Sigmoid colon (tissue), 7 donors: ENCODE data around the gene MAP1B. TPM values are rescaled to one million over a fixed set of nuclear protein-coding genes. Genes with fewer than 3 reads are reported as not detected.

Source experiments
- DNase-seq: peaks from one replicate; pipeline ENCODE4 v3.0.0-alpha.2; 2019
- H3K27ac ChIP-seq, 4 donors: fragments of 200-600 bp; sonication (generic); one replicate each; pipeline ENCODE4 v1.5.1; 2016 to 2019; ENCODE audit warnings: mild to moderate bottlenecking in 1 of 4
- H3K27me3 ChIP-seq, 3 donors: fragments of 200-600 bp; sonication (generic); one replicate each; pipeline ENCODE4 v1.5.1; 2019; ENCODE audit warnings: mild to moderate bottlenecking in 1 of 3
- H3K36me3 ChIP-seq, 4 donors: fragments of 200-600 bp; sonication (generic); one replicate each; pipeline ENCODE4 v1.5.1; 2016 to 2019
- H3K4me1 ChIP-seq, 4 donors: fragments of 200-600 bp; sonication (generic); one replicate each; pipeline ENCODE4 v1.5.1; 2017 to 2019
- H3K4me3 ChIP-seq, 4 donors: fragments of 200-600 bp; sonication (generic); one replicate each; pipeline ENCODE4 v1.5.1; 2017 to 2019; ENCODE audit warnings: mild to moderate bottlenecking in 2 of 4, moderate library complexity in 1 of 4
- H3K9me3 ChIP-seq, 4 donors: fragments of 200-600 bp in 3 of 4; sonication (generic) in 3 of 4; one replicate each; pipeline versions ENCODE4 v1.5.1 to v1.6.1; 2013 to 2019
- EP300 ChIP-seq, 4 donors: sonication (generic); formaldehyde crosslinking; IDR thresholded peaks; one replicate each; pipeline ENCODE4 v1.6.1; 2017; ENCODE audit warnings: antibody characterized with exemption in 4 of 4
- POLR2A ChIP-seq, 2 donors: fragments of 450-650 bp; IDR thresholded peaks; one replicate each; pipeline ENCODE4 v1.6.1; 2016; ENCODE audit warnings: antibody characterized with exemption in 2 of 2, mild to moderate bottlenecking in 2 of 2, moderate library complexity in 2 of 2
- POLR2AphosphoS5 ChIP-seq, 4 donors: sonication (generic); formaldehyde crosslinking; IDR thresholded peaks; one replicate each; pipeline ENCODE4 v1.6.1; 2017; ENCODE audit warnings: antibody characterized with exemption in 4 of 4
- WGBS, 2 donors: extraction: QIAGEN DNeasy Blood & Tissue Kit; methylation state at CpG; one replicate each; pipeline ENCODE4 v1.1.7; 2013; 5-methylcytosine and 5-hydroxymethylcytosine counted together
- intact Hi-C: fragments of 100-400 bp; cut with DNase I; formaldehyde crosslinking; loops from one replicate; pipeline ENCODE4 v1.15.1; 2023
- polyA plus RNA-seq, 3 donors: library from polyadenylated mRNA; stranded (reverse); fragments of 200-250 nt; gene quantifications; one replicate each; pipeline ENCODE4 v1.2.3, GENCODE V29; 2013
- total RNA-seq, 4 donors: library from RNA; depleted of rRNA; stranded (reverse); fragments of >200 nt; gene quantifications; one replicate each; pipeline ENCODE4 v1.1.0, GENCODE V29; 2016
- TF ChIP-seq, protein P1 (sequence below), 4 experiments: fragments of 450-650 bp in 3 of 4; fragments of 200-600 bp in 1 of 4; IDR thresholded peaks; one replicate each; pipeline ENCODE4 v1.5.1; 2016 to 2019; ENCODE audit warnings: antibody characterized with exemption in 4 of 4, mild to moderate bottlenecking in 3 of 4, moderate library complexity in 2 of 4
- donor health status: healthy with polysubstance abuse.
- donor health status: Bipolar disorder and iron deficiency.
- donor health status: healthy.

The MAP1B gene
- total and polyA plus RNA-seq, 7 donors, result 0.69 to 659 (median 98.6) TPM

DNA sequence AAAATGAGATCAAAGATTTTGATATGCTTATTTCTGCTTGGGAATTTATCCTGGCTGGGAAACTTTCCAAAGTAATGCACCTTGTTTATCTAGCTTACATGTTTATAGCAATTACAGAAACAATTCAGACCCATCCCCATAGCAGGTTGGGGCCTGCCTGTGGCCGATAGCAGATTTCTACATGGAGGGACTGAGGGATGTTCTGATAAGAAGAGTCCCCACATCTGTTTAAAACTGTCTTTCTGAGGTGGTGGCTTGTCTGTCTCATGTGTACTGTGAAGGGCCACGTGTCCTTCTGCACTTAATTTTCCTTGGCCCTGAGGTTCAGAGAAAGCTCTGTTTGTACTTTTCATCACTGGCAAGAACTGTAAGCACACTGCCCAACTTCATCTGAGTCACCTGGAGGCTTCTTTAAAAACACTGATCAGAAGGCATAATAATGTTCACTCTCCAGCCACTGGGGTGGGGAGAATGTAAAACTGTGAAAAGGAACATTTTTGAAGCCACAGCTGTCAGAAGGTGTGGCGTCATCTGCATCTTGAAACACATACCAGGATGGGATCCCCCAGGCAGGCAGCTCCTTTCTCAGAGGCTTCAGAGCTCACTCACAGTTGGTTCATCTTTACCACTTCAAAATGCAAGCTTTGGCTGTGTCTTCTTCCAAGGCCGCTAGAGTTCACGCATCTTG lies 80.3 kb downstream of the MAP1B start:
- H3K36me3 ChIP-seq, result peaks cover 0 to 29% (median 13%) of the 10 kb centered on the region in 4 donors
- peaks cover 0 to 20% (median 6%) of the 10 kb centered on the region in 4 donors for H3K4me1 ChIP-seq
- H3K4me3 ChIP-seq, result no peak overlapping the region
- WGBS, 2 donors, result 63 to 81% methylated on average over 5 of the region's 5 CpGs
- intact Hi-C loops, result no loop called here
- no peak for DNase-seq
- H3K27me3 ChIP-seq, result no peaks in the 10 kb centered on the region
- TF ChIP-seq, protein P1, sequence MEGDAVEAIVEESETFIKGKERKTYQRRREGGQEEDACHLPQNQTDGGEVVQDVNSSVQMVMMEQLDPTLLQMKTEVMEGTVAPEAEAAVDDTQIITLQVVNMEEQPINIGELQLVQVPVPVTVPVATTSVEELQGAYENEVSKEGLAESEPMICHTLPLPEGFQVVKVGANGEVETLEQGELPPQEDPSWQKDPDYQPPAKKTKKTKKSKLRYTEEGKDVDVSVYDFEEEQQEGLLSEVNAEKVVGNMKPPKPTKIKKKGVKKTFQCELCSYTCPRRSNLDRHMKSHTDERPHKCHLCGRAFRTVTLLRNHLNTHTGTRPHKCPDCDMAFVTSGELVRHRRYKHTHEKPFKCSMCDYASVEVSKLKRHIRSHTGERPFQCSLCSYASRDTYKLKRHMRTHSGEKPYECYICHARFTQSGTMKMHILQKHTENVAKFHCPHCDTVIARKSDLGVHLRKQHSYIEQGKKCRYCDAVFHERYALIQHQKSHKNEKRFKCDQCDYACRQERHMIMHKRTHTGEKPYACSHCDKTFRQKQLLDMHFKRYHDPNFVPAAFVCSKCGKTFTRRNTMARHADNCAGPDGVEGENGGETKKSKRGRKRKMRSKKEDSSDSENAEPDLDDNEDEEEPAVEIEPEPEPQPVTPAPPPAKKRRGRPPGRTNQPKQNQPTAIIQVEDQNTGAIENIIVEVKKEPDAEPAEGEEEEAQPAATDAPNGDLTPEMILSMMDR (IDR thresholded peaks at IDR 0.05), result no peak
- TF ChIP-seq EP300 (IDR thresholded peaks at IDR 0.05), result no peak
- TF ChIP-seq POLR2A (IDR thresholded peaks at IDR 0.05), result no peak
- no peak for TF ChIP-seq POLR2AphosphoS5 (IDR thresholded peaks at IDR 0.05)
- H3K9me3 ChIP-seq, result no peaks in the 10 kb centered on the region
- H3K27ac ChIP-seq, result no peak overlapping the region

DNA sequence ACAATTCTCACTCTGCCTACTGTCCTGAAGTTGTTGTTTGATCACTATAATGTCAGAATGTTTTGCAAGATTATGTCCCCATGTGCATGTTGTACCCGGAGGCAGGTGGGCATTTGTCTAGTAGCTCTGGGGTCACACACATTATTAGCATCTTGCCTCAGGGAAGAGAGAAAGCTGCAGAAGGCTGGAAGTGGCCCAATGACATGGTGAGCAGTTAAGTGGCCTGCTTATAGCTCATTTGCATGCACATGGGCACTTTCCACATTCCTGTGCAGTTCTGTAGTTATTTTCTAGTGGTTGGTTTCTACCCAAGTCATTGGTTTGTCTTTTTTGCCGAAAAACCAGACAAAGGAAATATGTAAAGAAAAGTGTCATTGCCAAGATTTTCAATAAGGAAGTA lies 80.9 kb downstream of the MAP1B start:
- no peak overlapping the region for H3K27ac ChIP-seq
- TF ChIP-seq POLR2AphosphoS5 (IDR thresholded peaks at IDR 0.05) (no peak), POLR2A (IDR thresholded peaks at IDR 0.05) (no peak), EP300 (IDR thresholded peaks at IDR 0.05) (no peak)
- TF ChIP-seq, protein P1 (IDR thresholded peaks at IDR 0.05), result no peak
- no peaks in the 10 kb centered on the region for H3K27me3 ChIP-seq
- peaks cover 0 to 20% (median 5%) of the 10 kb centered on the region in 4 donors for H3K4me1 ChIP-seq
- intact Hi-C loops, result no loop called here
- peaks cover 0 to 29% (median 13%) of the 10 kb centered on the region in 4 donors for H3K36me3 ChIP-seq
- 86 to 92% methylated on average over 2 of the region's 2 CpGs for WGBS, 2 donors
- no peak overlapping the region for H3K4me3 ChIP-seq
- DNase-seq, result no peak
- H3K9me3 ChIP-seq, result no peaks in the 10 kb centered on the region

DNA sequence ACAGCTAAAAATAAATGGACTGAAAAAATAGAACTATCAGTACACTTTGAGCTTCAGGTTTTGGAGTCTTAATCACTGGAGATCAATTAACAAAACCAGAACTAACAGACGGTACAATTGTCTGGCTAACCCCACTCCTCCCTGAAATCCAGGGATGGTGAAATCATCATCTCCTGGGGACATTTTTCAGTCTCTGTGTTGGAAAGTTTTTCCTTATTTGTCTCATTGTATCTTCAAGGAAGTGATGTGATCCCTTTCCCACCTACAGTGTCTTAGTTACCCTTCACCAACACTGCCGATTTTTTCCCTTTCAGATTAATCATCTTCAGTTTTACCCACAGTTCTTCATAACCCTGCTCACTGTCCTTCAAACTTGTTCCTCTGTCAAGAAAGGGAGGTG lies 81.9 kb downstream of the MAP1B start:
- H3K4me3 ChIP-seq, result no peak overlapping the region
- H3K36me3 ChIP-seq, result peaks cover 0 to 24% (median 13%) of the 10 kb centered on the region in 4 donors
- no peaks in the 10 kb centered on the region for H3K9me3 ChIP-seq
- TF ChIP-seq POLR2A (IDR thresholded peaks at IDR 0.05) (no peak), POLR2AphosphoS5 (IDR thresholded peaks at IDR 0.05) (no peak), EP300 (IDR thresholded peaks at IDR 0.05) (no peak)
- TF ChIP-seq, protein P1 (IDR thresholded peaks at IDR 0.05), result no peak
- WGBS, 2 donors, result 88 to 91% methylated on average over 2 of the region's 2 CpGs
- intact Hi-C loops, result no loop called here
- H3K4me1 ChIP-seq, result peaks cover 0 to 15% (median 3%) of the 10 kb centered on the region in 4 donors
- H3K27ac ChIP-seq, result no peak overlapping the region
- DNase-seq, result no peak
- H3K27me3 ChIP-seq, result no peaks in the 10 kb centered on the region

DNA sequence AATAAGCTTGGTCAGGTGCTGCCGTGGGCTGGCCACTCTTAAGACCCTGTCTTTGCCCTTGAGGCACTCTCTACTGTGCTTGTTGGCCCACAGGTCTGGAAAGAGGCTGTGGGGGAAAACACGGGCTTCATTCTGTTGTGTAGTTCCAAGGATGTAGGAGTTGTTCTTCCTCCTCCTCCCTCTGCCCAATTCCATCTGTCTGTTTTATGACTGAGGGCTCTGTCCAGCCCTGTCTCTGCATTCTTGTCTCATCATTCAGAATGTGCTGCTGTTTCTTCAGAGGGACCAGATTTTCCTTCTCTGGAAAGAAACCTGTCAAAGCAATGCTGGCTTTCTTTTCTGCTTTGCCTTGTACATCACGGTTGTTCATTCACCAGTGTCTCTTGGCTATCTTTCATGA lies 84.1 kb downstream of the MAP1B start:
- WGBS, 2 donors, result 63 to 86% methylated on average over 3 of the region's 3 CpGs
- Histone ChIP-seq H3K4me1 (no peaks in the 10 kb centered on the region), H3K36me3 (peaks cover 0 to 30% (median 14%) of the 10 kb centered on the region in 4 donors), H3K4me3 (no peak overlapping the region), H3K27me3 (no peaks in the 10 kb centered on the region), H3K27ac (no peak overlapping the region), H3K9me3 (no peaks in the 10 kb centered on the region)
- DNase-seq, result no peak
- TF ChIP-seq, protein P1 (IDR thresholded peaks at IDR 0.05), result no peak
- TF ChIP-seq POLR2AphosphoS5 (IDR thresholded peaks at IDR 0.05) (no peak), POLR2A (IDR thresholded peaks at IDR 0.05) (no peak), EP300 (IDR thresholded peaks at IDR 0.05) (no peak)
- intact Hi-C loops, result no loop called here
